DMS79 (cell line): ENCODE results near the gene KDM7A.
"Not testable (repeated sequence)": the region's sequence is repeated elsewhere in the genome, so short reads cannot be mapped to it uniquely, and the experiment has no call there.

Source experiments
- DNase-seq: peaks from one replicate; lab custom pipeline; 2025; lab: John Stamatoyannopoulos, UW

KDM7A gene

DNA sequence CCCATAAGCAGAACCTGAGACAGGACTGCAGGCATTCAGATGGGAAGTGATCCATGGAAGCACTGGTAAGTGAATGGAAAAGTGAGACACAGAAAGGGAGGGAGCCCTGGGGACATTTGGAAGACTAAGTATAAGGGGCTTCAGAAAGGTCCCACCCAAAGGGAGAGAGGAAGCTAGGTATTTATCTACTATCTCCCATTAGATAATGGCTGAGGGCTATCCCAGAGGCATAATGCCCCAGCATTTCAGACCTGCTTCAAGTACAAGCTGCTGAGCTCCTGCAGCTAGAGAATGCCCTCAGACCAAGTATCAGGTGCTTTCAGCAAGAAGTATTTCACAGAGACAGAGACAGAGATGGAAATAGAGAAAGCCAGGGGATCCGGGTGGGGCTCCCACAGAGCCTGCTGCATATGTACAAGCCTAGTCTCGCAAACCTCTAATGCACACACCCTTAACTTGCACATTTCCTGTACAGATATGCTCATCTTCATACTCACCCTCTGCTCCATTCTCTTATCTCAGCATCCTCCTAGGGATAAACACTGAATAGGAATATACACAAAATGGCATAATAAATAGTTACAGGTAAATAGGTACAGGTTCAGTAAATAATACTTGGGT, 20.2 kb downstream of the KDM7A start:
- DNase-seq: no peak

GRCh38 chr7:140155428-140155827, 21.4 kb downstream of the KDM7A start:
- no peak for DNase-seq

DNA sequence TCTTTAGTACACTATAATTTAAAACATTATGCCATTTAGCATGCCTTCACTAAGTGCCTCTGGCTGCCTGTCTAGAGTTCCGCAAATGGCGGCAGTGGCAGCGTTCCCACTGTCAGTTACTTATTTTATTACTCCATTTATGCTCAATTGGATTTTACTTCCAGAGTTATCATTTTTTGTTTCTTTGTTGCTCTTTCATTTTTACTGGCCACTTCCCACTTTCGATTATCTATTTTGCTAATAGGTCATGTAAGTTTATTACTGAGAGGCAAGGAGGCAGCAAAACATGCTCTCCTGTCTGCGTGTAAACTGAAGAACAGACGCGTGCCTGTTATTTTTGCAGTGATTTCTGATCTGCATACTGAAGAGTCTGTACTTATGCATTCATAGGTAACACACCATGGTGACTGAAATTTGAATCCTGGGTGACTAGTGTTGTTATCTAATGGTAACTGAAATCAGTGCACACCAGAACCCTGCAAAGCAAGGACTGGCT, 23.1 kb downstream of the KDM7A start:
- no peak for DNase-seq

- DNase-seq: no peak
Observed at GRCh38 chr7:140146574-140146973, 30.2 kb downstream of the KDM7A start.

DNA sequence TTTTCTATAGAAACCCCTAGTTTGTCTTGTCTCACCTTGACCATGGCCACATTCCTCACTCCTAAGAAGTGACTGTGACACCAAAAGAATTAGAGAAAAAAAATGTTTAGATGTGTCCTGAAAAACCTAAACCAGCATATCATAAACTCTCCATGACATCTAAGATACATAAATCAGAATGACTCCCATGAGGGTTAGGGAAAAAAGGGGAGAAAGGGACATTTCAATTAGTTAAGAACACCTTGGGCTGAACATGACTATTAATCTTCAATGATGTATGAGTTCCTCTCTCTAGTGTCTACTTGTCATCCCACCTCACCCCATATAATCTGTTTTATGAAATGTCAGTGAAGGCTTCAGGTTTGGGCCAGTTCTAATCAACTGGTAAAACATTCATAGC, 31.1 kb downstream of the KDM7A start:
- no peak for DNase-seq

- no peak for DNase-seq
Observed at GRCh38 chr7:140144821-140145220, 32.0 kb downstream of the KDM7A start.

DNA sequence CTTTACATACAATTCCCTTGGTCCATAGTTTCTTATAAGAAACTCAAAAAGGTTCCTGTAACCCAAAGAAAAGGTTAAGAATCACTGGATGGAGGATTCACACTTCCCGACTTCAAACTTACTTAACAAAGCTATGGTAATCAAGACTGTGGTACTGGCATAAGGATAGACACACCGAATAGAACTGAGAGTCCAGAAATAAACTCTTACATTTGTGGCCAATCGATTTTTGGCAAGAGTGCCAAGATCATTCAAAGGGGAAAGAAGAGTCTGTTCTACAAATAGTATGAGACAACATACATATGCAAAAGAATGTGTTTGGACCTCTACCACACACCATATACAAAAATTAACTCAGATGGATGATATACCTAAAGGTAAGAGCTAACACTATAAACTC, 32.8 kb downstream of the KDM7A start:
- DNase-seq: no peak

DNA sequence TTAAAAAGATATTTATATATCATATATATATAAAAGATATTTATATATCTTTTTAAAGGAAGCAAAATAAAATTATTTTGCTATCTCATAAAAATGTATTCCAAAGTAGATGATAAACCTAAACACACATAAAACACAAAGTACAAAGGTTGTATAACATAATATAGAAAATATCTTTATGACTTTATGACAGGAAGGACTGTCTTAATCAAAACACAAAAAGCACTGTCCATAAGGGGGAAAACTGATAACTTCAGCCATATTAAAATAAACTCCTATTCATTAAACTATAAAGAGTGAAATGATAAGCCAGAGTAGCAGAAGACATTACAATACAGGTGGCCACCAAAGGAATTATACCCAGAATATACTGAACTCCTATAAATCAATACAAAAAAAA, 34.8 kb downstream of the KDM7A start:
- no peak for DNase-seq

- no peak for DNase-seq
Observed at GRCh38 chr7:140141256-140141655, 35.5 kb downstream of the KDM7A start.

GRCh38 chr7:140137078-140137477, 39.7 kb downstream of the KDM7A start:
- no peak for DNase-seq

DNA sequence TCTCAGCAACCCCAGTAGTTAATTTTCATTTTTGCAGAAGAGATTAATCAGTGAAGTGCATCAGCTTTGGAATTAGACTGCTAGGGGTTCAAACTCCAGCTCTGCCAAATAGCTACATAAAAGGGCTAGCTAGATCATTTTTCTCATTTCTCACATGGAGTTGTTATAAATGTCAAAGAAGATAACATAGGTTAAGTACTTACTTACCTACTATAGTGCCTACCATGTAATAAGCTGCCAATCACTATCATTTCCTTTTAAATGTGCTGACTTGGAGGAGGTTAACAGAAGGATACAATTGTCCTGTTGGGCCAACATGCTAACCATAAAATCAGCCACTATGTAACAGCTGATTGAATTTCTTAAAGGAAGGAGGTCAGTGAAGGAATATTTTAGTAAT, 40.7 kb downstream of the KDM7A start:
- no peak for DNase-seq

- DNase-seq: no peak
Observed at GRCh38 chr7:140134039-140134438, 42.7 kb downstream of the KDM7A start.

DNA sequence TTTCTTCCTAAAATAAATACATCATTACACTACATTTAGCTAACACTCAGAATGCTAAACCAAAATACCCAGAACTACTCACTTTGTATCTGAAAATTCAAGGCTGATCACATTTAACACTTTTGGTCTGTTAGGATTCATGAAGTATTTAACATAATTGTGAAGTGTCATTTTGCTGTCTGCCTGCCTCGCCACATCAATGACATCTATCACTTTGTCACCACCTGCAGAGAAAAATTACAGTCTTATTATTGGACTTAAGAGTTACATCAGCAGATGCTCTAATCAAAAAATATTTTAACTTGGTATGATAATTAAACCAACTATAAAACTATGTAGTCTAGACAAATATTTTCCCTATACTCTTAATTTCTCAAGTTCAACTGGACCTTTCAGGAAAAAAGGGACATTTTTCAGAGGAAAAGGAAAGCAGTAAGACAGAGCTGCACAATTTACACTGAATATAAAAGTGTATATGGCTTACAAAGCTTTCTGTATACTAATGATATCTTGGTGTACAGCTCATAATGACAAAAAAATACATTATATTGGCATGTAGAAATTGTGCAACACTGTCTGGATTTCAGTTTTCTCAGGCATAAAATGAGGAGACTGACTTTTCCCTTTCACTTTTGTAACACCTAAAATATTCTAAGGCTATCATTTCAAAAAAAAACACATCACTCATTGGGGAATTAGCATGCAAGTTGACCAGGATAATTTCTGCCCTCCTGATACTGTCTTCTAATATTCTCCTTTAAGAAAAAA, 49.2 kb downstream of the KDM7A start:
- DNase-seq: no peak

DNA sequence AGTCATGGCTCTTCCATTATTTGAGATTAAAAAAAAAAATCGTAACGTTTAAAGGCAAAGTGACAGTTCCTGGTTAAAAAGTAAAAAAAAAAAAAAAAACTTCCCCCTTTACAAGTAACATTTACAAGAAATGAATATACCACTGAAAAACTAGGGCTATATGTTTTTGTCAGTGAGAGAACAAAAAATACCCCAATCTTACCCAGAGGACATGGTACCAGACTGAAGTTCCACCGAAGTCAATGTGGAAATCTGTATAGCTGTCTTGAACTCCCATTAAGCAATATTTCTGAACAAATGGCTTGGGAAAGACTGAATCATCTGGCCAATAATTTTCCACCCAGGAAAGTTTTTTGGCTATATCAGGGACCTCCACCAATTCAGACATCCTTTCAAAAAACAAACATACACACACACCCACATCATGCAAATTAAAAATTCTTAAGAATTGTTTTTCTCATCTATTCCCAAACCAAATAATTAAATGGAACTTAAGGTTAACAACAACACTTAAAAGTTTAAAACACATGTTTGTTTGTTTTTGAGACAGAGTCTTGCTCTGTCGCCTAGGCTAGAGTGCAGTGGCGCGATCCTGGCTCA, 50.2 kb downstream of the KDM7A start:
- no peak for DNase-seq

DNA sequence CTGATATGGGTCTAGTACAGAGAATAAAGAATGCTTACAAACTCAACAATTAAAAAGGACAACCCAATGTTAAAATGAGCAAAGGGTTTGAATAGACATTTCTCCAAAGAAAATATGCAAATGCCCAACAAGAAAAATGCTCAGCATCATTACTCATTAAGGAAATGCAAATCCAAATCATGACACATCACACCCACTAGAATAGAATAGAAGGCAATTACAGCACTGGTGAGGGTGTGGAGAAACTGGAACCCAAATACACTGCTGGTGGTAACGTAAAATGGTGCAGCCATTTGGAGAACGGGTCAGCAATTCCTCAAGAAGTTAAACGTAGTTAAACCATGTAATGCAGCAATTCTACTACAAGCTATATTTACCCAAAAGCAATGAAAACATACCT, 53.8 kb downstream of the KDM7A start:
- DNase-seq: no peak

DNA sequence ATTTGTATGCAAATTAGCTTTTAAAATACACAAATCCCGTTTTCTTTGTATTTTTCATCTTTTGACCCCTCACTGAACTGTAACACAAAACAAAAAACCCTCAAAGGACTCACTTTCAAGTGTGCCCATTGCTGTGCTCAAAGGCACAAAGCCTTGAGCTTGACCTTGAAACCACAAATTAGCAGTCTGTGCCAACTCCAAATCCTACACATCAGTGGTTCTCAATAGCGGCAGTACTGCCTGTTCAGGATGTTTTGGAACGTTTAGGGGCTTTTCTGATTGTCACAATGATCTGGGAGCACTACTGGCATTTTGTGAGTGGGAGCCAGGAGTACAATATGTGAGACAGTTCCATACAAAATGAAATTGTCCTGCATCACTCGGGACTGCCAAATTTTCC, 55.5 kb downstream of the KDM7A start:
- peak; percentile 93 for DNase-seq

- DNase-seq: not testable (repeated sequence)
Observed at GRCh38 chr7:140114817-140115216, 62.0 kb downstream of the KDM7A start.

GRCh38 chr7:140108777-140109176, 68.0 kb downstream of the KDM7A start:
- not testable (repeated sequence) for DNase-seq

DNA sequence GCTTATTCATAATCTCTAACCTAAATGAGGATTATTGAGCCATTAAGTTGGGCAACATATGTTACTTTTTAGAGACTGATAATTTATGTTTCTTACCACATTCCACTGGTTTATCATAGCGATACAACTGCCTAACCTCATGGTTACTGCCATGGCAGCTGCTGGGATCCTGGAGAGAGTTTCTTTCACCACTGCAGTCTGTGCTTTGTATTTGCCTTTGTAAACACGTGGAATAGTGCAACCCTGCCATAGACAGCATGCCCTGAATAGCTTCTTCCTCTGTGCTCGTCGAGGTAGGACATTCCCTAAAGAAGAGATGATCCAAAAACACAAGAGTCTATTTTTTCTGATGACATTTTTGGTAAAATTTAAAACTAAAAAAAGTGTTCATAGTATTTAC, 80.3 kb downstream of the KDM7A start:
- DNase-seq: no peak

DNA sequence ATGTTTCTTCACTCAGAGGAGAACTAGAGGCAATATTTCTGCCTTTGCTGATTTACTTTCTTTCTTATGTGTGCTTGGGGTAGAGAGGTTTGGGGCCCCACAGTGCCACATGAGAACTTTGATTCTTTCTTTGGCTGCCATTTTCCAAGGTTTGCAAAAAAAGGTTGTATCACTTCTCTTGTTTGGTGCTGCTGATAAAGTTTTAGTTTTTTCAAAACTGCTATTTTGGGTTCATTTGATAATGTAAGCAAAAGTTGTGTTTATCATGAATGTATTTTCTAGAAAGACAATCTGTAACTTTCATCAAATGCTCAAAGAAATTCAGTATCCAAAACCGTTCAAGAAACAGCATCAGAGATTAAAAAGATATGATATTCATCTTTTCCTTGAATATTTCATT, 83.4 kb downstream of the KDM7A start:
- DNase-seq: no peak

- no peak for DNase-seq
Observed at GRCh38 chr7:140085447-140085846, 91.3 kb downstream of the KDM7A start.

DNA sequence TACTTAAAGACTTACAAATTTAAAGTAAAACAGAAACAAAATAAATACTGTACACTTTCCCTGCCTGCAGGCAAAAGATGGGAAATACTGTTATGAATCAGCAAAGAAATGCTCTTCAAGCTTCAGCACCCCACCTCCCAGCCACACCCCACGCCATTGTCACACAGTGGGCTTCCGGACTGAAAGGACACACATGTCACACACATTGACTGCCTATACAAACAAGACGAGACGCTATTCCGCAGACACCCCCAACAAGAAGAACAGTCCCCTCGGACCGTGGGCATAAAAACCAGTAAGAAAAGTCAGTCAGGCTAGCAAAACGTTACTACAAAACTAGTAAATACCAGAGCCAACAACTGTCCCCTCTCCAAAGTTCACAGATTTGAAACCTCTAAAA, 91.8 kb downstream of the KDM7A start:
- no peak for DNase-seq

DNA sequence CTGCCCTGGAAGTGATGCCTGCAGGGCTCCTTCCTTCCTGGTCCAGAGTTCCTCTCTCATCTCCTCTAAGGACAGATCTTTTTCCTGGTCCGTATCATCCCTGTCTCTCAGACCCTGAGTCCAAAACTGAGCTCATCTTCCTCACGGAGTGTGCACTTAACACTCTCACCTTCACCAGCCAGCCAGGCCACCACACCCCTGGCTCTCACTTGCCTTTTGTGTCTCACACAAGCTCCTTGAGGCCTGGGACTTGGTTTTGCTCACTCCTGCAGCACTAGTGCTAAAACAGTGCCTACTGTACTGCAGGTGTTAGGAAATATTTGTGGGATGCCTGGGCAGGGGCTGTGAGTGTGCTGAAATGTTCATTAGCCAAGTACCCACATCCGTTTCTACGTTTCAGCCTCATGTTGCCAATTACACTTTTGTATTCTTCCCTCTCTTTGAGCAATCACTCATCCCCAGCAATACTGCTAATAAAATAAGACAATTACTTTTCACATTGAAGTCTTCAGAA, 92.6 kb downstream of the KDM7A start:
- DNase-seq: no peak
